HEK293 (cell line): ENCODE data around the gene EYS.

Source experiments
- CTCF ChIA-PET: fragments of 350-600 bp; formaldehyde crosslinking; extraction: SDS; loops from one replicate; lab custom pipeline; 2021; ENCODE audit warnings: antibody characterized with exemption; lab: Yijun Ruan, JAX
- POLR2A ChIA-PET: fragments of 300-600 bp; formaldehyde crosslinking; extraction: SDS; loops from one replicate; lab custom pipeline; 2020; ENCODE audit warnings: antibody characterized with exemption, inconsistent platforms; lab: Yijun Ruan, JAX
- H3K27ac ChIP-seq: fragments of 200-500 bp; sonication (Bioruptor generic); 2 replicates; pipeline ENCODE4 v1.5.1; 2014; ENCODE audit warnings: low read depth, low read length, control low read depth, inconsistent platforms; ENCODE audit errors: extremely low read depth
- H3K36me3 ChIP-seq, 2 experiments: fragments of 200-500 bp in 1 of 2; sonication (Bioruptor generic) in 1 of 2; 1 replicate in 1 of 2; 2 replicates in 1 of 2; pipeline ENCODE4 v1.5.1; 2014 to 2017; ENCODE audit warnings: inconsistent platforms in 2 of 2, low read length in 2 of 2; ENCODE audit not compliant: control insufficient read depth in 2 of 2, insufficient read depth in 1 of 2
- H3K4me1 ChIP-seq: fragments of 200-500 bp; sonication (Bioruptor generic); 2 replicates; pipeline ENCODE4 v1.5.1; 2014; ENCODE audit warnings: mild to moderate bottlenecking, low read length, inconsistent platforms; ENCODE audit not compliant: control insufficient read depth, insufficient read depth
- H3K4me3 ChIP-seq: 2 replicates; pipeline ENCODE4 v1.5.1; 2011; ENCODE audit warnings: low read depth, mild to moderate bottlenecking, control low read depth, low read length, moderate library complexity
- H3K9me3 ChIP-seq: fragments of 200-500 bp; sonication (Bioruptor generic); 2 replicates; pipeline ENCODE4 v1.5.1; 2014; ENCODE audit warnings: low read depth, low read length, inconsistent platforms; ENCODE audit not compliant: control insufficient read depth, insufficient read depth
- KLF16 ChIP-seq: fragments of 450-650 bp; formaldehyde crosslinking; IDR thresholded peaks from 2 replicates; pipeline ENCODE4 v1.5.1; 2017; ENCODE audit warnings: missing biosample characterization, missing genetic modification characterization
- PATZ1 ChIP-seq: fragments of 450-650 bp; formaldehyde crosslinking; IDR thresholded peaks from 2 replicates; pipeline ENCODE4 v1.5.1; 2016; ENCODE audit warnings: missing biosample characterization, missing genetic modification characterization
- PRDM1 ChIP-seq: fragments of 450-650 bp; formaldehyde crosslinking; IDR thresholded peaks from 2 replicates; pipeline ENCODE4; 2016; ENCODE audit warnings: missing biosample characterization, missing genetic modification characterization
- ZNF146 ChIP-seq: fragments of 450-650 bp; formaldehyde crosslinking; IDR thresholded peaks from 2 replicates; pipeline ENCODE4 v1.5.1; 2016; ENCODE audit warnings: missing biosample characterization, missing genetic modification characterization
- ZNF16 ChIP-seq: fragments of 450-650 bp; formaldehyde crosslinking; IDR thresholded peaks from 2 replicates; pipeline ENCODE4 v1.5.1; 2016; ENCODE audit warnings: low read depth, missing biosample characterization, missing genetic modification characterization
- ZNF202 ChIP-seq: fragments of 450-650 bp; formaldehyde crosslinking; IDR thresholded peaks from 2 replicates; pipeline ENCODE4 v1.5.1; 2016; ENCODE audit warnings: missing biosample characterization, missing genetic modification characterization, borderline replicate concordance
- ZNF211 ChIP-seq: fragments of 450-650 bp; formaldehyde crosslinking; IDR thresholded peaks from 2 replicates; pipeline ENCODE4 v1.5.1; 2016; ENCODE audit warnings: low read depth, missing biosample characterization, missing genetic modification characterization
- ZNF221 ChIP-seq: fragments of 450-650 bp; formaldehyde crosslinking; IDR thresholded peaks from 2 replicates; pipeline ENCODE4 v1.5.1; 2017; ENCODE audit warnings: missing biosample characterization, missing genetic modification characterization, borderline replicate concordance
- ZNF24 ChIP-seq: fragments of 450-650 bp; formaldehyde crosslinking; IDR thresholded peaks from 2 replicates; pipeline ENCODE4 v1.5.1; 2016; ENCODE audit warnings: missing biosample characterization, missing genetic modification characterization
- ZNF341 ChIP-seq: fragments of 450-650 bp; formaldehyde crosslinking; IDR thresholded peaks from 2 replicates; pipeline ENCODE4; 2016; ENCODE audit warnings: low read depth, missing biosample characterization, missing genetic modification characterization
- ZNF366 ChIP-seq: fragments of 450-650 bp; formaldehyde crosslinking; conservative IDR thresholded peaks from 2 replicates; pipeline ENCODE4 v1.5.1; 2016; ENCODE audit warnings: missing biosample characterization, missing genetic modification characterization
- ZNF513 ChIP-seq: fragments of 450-650 bp; IDR thresholded peaks from 2 replicates; pipeline ENCODE4 v1.5.1; 2018; ENCODE audit warnings: missing biosample characterization, missing genetic modification characterization
- TF ChIP-seq, protein P1 (sequence below): fragments of 450-650 bp; formaldehyde crosslinking; IDR thresholded peaks from 2 replicates; pipeline ENCODE4 v1.5.1; 2016; ENCODE audit warnings: missing biosample characterization, missing genetic modification characterization
- TF ChIP-seq, protein P2 (sequence below): fragments of 450-650 bp; formaldehyde crosslinking; IDR thresholded peaks from 2 replicates; pipeline ENCODE4 v1.5.1; 2016; ENCODE audit warnings: missing biosample characterization, missing genetic modification characterization
- TF ChIP-seq, protein P3 (sequence below): fragments of 450-650 bp; formaldehyde crosslinking; conservative IDR thresholded peaks from 2 replicates; pipeline ENCODE4 v1.5.1; 2016; ENCODE audit warnings: low read depth, missing biosample characterization, missing genetic modification characterization

Gene EYS

GRCh38 chr6:64789476-64789875 lies 917.5 kb downstream of the EYS start:
- Histone ChIP-seq H3K36me3 (no peaks in the 10 kb centered on the region), H3K4me3 (no peak overlapping the region), H3K9me3 (no peaks in the 10 kb centered on the region), H3K27ac (no peak overlapping the region), H3K4me1 (no peaks in the 10 kb centered on the region)
- POLR2A ChIA-PET = no interaction called here
- CTCF ChIA-PET = no interaction called here
- TF ChIP-seq ZNF366 (no peak), ZNF211 (tag by site-specific recombination) (no peak), ZNF146 (tag by site-specific recombination) (no peak), ZNF221 (no peak), ZNF341 (tag by site-specific recombination) (no peak), KLF16 (no peak), PATZ1 (tag by site-specific recombination) (no peak)
- TF ChIP-seq, protein P1, sequence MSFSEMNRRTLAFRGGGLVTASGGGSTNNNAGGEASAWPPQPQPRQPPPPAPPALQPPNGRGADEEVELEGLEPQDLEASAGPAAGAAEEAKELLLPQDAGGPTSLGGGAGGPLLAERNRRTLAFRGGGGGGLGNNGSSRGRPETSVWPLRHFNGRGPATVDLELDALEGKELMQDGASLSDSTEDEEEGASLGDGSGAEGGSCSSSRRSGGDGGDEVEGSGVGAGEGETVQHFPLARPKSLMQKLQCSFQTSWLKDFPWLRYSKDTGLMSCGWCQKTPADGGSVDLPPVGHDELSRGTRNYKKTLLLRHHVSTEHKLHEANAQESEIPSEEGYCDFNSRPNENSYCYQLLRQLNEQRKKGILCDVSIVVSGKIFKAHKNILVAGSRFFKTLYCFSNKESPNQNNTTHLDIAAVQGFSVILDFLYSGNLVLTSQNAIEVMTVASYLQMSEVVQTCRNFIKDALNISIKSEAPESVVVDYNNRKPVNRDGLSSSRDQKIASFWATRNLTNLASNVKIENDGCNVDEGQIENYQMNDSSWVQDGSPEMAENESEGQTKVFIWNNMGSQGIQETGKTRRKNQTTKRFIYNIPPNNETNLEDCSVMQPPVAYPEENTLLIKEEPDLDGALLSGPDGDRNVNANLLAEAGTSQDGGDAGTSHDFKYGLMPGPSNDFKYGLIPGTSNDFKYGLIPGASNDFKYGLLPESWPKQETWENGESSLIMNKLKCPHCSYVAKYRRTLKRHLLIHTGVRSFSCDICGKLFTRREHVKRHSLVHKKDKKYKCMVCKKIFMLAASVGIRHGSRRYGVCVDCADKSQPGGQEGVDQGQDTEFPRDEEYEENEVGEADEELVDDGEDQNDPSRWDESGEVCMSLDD = no peak
- TF ChIP-seq, protein P2, sequence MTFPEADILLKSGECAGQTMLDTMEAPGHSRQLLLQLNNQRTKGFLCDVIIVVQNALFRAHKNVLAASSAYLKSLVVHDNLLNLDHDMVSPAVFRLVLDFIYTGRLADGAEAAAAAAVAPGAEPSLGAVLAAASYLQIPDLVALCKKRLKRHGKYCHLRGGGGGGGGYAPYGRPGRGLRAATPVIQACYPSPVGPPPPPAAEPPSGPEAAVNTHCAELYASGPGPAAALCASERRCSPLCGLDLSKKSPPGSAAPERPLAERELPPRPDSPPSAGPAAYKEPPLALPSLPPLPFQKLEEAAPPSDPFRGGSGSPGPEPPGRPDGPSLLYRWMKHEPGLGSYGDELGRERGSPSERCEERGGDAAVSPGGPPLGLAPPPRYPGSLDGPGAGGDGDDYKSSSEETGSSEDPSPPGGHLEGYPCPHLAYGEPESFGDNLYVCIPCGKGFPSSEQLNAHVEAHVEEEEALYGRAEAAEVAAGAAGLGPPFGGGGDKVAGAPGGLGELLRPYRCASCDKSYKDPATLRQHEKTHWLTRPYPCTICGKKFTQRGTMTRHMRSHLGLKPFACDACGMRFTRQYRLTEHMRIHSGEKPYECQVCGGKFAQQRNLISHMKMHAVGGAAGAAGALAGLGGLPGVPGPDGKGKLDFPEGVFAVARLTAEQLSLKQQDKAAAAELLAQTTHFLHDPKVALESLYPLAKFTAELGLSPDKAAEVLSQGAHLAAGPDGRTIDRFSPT (tag by site-specific recombination) = no peak

DNA sequence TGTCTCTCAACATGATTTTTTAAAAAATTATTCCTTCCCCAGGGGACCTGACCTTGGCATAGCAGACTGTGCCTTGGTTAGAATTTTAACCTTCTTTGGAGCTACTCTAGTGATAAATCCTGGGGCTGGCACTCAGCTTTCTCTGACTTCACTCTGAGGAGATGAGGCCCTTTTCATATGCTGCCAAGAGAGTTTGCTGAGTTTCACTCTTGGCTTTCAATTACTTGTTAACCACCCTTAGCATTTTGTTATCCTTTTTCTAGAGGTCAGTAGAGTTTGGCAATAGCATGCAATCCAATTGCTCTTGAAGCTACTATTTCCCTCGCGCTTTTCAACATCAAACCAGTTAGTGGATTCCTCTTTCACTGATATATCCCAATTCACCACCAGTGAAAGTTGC lies 920.3 kb downstream of the EYS start:
- Histone ChIP-seq H3K27ac (no peak overlapping the region), H3K4me1 (no peaks in the 10 kb centered on the region), H3K4me3 (no peak overlapping the region), H3K36me3 (no peaks in the 10 kb centered on the region), H3K9me3 (no peaks in the 10 kb centered on the region)
- TF ChIP-seq ZNF513 (tag by site-specific recombination) (no peak), ZNF202 (tag by site-specific recombination) (no peak), ZNF16 (tag by site-specific recombination) (no peak), ZNF24 (tag by site-specific recombination) (no peak), PRDM1 (tag by site-specific recombination) (peak; percentile 17; the same call in 1 of the 2 replicates), ZNF146 (tag by site-specific recombination) (no peak)
- TF ChIP-seq, protein P3, sequence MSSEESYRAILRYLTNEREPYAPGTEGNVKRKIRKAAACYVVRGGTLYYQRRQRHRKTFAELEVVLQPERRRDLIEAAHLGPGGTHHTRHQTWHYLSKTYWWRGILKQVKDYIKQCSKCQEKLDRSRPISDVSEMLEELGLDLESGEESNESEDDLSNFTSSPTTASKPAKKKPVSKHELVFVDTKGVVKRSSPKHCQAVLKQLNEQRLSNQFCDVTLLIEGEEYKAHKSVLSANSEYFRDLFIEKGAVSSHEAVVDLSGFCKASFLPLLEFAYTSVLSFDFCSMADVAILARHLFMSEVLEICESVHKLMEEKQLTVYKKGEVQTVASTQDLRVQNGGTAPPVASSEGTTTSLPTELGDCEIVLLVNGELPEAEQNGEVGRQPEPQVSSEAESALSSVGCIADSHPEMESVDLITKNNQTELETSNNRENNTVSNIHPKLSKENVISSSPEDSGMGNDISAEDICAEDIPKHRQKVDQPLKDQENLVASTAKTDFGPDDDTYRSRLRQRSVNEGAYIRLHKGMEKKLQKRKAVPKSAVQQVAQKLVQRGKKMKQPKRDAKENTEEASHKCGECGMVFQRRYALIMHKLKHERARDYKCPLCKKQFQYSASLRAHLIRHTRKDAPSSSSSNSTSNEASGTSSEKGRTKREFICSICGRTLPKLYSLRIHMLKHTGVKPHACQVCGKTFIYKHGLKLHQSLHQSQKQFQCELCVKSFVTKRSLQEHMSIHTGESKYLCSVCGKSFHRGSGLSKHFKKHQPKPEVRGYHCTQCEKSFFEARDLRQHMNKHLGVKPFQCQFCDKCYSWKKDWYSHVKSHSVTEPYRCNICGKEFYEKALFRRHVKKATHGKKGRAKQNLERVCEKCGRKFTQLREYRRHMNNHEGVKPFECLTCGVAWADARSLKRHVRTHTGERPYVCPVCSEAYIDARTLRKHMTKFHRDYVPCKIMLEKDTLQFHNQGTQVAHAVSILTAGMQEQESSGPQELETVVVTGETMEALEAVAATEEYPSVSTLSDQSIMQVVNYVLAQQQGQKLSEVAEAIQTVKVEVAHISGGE = no peak
- POLR2A ChIA-PET = no interaction called here
- CTCF ChIA-PET = interaction anchor here (0.5 kb wide), 1 partner anchor 311 kb away, joined by 3 read pairs; no protein-coding TSS in a partner anchor
